Activated naive CD4-positive, alpha-beta T cell (primary cell): ENCODE measurements around the gene CD99.
"Not testable (repeated sequence)": the region's sequence is repeated elsewhere in the genome, so short reads cannot be mapped to it uniquely, and the experiment has no call there.

Experiments used
- DNase-seq, 4 experiments: peaks; one replicate each; lab custom pipeline; 2025; lab: John Stamatoyannopoulos, UW

CD99 gene

DNA sequence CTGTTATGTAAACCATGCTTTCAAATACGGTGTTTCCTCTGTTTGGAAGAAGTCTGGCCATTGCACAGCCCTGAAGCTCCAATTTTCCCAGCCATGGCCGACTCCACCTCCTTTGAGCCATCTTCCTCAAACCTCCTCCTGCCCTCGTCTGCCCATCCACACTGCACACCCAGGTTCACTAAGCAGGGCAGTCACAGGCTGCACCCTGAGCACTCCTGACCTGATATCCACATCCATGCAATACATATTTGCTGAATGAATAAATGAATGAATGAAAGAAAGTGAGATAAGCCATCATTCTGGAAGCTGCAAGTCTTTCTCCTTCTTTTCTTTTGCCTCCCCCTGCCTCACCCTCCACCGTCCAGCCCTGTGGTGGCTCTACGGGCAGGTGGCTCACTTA, 83.0 kb downstream of the CD99 start:
- DNase-seq = no peak

- no peak for DNase-seq
Observed at GRCh38 chrX:2774776-2775175, 83.7 kb downstream of the CD99 start.

- DNase-seq = not testable (repeated sequence)
Observed at GRCh38 chrX:2780472-2781225, 89.6 kb downstream of the CD99 start.

DNA sequence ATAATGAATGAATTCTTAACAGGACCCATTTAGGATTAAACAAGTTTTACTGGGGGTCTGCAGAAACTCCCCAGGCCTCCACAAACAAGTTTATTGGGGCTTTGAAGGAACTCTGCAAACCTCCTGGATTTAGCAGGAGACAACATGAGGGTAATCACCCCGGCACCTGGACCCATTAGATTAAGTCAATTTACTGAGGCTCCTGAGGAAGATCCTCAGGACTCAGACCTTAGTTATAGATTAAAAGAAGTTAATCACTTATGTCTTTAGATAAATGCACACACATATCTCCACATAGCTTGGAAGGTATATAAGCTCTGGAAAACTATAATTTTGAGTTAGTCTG, 90.1 kb downstream of the CD99 start:
- no peak for DNase-seq

DNA sequence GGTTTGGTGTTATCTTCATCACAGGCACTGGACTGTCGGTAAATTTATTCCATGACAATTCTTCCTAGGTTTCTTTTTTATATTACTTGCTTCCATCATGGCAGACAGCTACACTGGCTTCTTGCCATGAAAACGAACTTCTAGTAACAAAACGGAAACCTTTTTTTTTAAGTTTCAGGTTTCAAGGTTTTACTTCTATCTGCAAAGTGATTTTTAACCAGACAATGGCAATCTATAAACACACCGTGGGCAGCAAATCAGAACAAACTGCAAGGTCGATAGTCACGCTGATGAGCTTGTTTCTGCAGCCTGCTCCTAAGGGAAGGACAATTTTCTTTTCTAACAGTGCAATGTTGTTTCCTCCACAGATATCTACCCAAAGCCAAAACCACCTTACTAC, 90.6 kb downstream of the CD99 start:
- DNase-seq = no peak

DNA sequence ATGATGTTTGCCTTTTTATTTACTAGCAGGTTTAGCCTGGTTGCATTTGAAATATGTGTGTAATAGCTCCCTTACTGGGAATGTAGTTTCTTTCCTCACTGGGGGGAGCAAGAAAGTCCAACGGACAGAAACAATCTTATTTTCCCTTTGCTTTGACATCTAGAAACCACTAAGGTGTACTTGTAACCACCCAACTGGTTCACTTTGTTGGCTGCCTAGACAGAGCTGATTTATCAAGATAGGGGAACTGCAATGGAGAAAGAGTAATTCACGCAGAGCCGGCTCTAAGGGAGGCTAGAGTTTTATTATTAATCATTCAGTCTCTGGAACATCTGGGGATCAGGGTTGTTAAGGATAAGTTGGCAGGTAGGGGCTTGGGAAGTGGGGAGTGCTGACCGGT, 91.1 kb downstream of the CD99 start:
- no peak for DNase-seq

GRCh38 chrX:2782778-2783177, 91.7 kb downstream of the CD99 start:
- DNase-seq = no peak

DNA sequence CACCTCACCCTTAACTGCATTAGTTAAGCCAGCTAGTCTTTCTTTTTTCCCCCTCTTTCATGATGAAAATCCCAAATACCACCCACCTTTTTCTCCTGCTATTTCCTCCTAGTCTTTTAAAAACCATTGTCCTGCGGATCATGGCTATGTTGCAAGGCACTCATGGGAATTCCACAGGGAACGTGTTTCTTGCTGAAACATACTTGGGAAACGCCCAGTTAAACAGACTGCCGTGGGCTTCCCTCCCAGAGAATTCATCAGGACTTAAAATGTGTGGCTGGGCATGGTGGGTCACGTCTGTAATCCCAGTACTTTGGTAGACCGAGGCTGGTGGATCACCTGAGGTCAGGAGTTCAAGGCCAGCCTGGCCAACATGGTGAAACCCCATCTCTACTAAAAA, 92.9 kb downstream of the CD99 start:
- no peak for DNase-seq

- DNase-seq = no peak
Observed at GRCh38 chrX:2785538-2785937, 94.4 kb downstream of the CD99 start.

DNA sequence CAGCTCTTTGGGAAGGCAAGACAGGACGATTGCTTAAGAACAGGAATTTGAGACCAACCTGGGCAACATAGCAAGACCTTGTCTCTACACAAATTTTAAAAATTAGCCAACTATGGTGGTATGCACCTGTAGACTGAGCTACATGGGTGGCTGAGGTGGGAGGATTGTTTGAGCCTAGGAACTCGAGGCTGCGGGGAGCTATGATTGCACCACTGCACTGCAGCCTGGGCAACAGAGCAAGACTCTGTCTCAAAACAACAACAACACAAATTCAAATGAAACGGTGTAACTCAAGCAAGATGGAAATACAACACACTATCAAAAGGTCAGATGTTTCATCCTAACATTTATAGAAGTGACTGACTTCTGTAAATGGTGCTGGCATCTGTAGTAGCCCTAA, 97.9 kb downstream of the CD99 start:
- DNase-seq = no peak

DNA sequence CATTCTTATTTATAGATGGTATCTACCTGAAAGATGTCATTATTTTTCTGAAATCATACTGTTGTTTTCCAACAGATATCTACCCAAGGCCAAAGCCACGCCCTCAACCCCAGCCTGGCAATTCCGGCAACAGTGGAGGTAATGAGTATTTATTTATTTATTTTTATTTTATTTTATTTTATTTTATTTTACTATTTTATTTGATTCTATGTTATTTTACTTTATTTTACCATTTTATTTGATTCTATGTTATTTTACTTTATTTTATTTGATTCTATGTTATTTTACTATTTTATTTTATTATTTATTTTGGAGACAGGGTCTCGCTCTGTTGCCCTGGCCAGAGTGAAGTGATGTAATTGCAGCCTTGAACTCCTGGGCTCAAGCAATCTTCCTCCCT, 98.5 kb downstream of the CD99 start:
- DNase-seq = no peak
